Measurements from ENCODE around the gene AEBP1. TPM values are rescaled to one million over a fixed set of nuclear protein-coding genes. Genes with fewer than 3 reads are reported as not detected.
A peak's percentile ranks its signal among the peaks of the same experiment; 100 is the strongest.

AEBP1 gene
- total and polyA plus RNA-seq, 9 of the 15 experiments (the other 6 are each of a cell fraction or from before 2014, with no cell fraction given) = 0.03 to 0.78 (median 0.30) TPM; not detected in 2

DNA sequence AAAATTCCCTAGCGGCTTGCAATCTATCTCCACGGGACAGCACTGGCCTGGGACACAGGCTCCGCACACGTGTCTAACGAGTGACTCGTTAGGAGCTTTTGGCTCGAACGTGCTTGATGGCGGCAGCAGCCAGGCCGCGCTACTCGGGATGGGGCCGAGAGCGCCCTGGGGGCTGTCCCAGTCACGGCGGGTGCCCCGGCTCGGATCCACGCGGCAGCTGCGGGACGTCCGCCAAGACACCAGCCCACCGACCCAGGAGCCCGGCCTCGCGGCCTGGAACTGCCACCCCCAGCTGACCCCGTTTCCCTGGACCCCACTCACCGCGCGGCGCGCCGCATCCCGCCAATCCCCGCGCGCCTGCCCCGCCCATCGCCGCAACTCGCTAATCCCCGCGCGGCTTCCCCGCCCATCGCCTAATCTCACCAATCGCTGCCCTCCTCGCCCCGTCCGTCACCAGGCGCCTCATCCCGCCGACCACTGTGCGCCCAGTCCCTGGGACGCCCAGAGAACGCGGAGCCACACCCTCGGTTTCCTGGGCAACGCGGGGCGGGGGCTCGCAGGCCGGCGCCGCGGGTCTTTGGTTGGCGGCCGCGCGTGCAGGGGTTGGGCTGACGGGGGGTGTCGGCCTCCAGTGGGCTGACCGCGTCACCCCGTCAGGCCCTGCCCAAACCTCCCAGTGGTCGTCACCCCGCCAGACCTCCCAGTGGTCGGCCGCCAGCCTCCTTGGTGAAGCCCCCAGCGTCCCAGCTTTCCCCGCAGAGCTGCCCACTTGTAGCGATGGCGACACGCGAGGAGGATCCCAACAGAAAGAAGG lies 19.3 kb downstream of the AEBP1 start, which contains the start of gene POLD2 (continued):
- TF ChIP-seq MTA3 (IDR thresholded peaks at IDR 0.05; ENCODE audit: borderline replicate concordance) (peak; percentile 39; the same call in 1 of the 2 replicates), ZNF23 (CRISPR knock-in tag; IDR thresholded peaks at IDR 0.05) (no peak), ZNF512 (tag; IDR thresholded peaks at IDR 0.05) (no peak), ATF1 (CRISPR knock-in tag; IDR thresholded peaks at IDR 0.05) (peak; percentile 56), ATF1 (tag; IDR thresholded peaks at IDR 0.05) (peak; percentile 92), YY1 (IDR thresholded peaks at IDR 0.05; ENCODE audit: borderline replicate concordance in 1 of 3, control insufficient read depth in 1 of 3, extremely low read depth in 1 of 3, insufficient read depth in 3 of 3, insufficient read length in 1 of 3, insufficient replicate concordance in 2 of 3, low read depth in 1 of 3, low read length in 2 of 3) (peak; percentile 43 to 93 (median 85)), E2F3 (CRISPR knock-in tag; IDR thresholded peaks at IDR 0.05) (no peak; the same call in 1 of the 2 replicates), PRPF4 (IDR thresholded peaks at IDR 0.05; ENCODE audit: insufficient read depth, low read depth, low read length, poor library complexity, severe bottlenecking) (no peak), SIX5 (IDR thresholded peaks at IDR 0.05; ENCODE audit: borderline replicate concordance in 1 of 2, insufficient read depth in 1 of 2, low read depth in 1 of 2, low read length in 2 of 2) (no peak), SETDB1 (IDR thresholded peaks at IDR 0.05; ENCODE audit: low read length) (no peak), SIN3A (IDR thresholded peaks at IDR 0.05; ENCODE audit: borderline replicate concordance in 2 of 2, control insufficient read depth in 1 of 2, low read depth in 2 of 2, low read length in 2 of 2) (peak; percentile 57 to 60; a peak in 1 of 4 replicates), CREB3L1 (IDR thresholded peaks at IDR 0.05; ENCODE audit: borderline replicate concordance, low read depth) (peak; percentile 31; the same call in 1 of the 2 replicates), PCBP1 (IDR thresholded peaks at IDR 0.05; ENCODE audit: low read depth, low read length, poor library complexity, severe bottlenecking) (peak; percentile 72), FOXJ3 (CRISPR knock-in tag; IDR thresholded peaks at IDR 0.05) (no peak), HDGF (IDR thresholded peaks at IDR 0.05) (no peak), NCOA2 (IDR thresholded peaks at IDR 0.05; ENCODE audit: partially characterized antibody in 2 of 2) (no peak)
- TF ChIP-seq, protein P1, sequence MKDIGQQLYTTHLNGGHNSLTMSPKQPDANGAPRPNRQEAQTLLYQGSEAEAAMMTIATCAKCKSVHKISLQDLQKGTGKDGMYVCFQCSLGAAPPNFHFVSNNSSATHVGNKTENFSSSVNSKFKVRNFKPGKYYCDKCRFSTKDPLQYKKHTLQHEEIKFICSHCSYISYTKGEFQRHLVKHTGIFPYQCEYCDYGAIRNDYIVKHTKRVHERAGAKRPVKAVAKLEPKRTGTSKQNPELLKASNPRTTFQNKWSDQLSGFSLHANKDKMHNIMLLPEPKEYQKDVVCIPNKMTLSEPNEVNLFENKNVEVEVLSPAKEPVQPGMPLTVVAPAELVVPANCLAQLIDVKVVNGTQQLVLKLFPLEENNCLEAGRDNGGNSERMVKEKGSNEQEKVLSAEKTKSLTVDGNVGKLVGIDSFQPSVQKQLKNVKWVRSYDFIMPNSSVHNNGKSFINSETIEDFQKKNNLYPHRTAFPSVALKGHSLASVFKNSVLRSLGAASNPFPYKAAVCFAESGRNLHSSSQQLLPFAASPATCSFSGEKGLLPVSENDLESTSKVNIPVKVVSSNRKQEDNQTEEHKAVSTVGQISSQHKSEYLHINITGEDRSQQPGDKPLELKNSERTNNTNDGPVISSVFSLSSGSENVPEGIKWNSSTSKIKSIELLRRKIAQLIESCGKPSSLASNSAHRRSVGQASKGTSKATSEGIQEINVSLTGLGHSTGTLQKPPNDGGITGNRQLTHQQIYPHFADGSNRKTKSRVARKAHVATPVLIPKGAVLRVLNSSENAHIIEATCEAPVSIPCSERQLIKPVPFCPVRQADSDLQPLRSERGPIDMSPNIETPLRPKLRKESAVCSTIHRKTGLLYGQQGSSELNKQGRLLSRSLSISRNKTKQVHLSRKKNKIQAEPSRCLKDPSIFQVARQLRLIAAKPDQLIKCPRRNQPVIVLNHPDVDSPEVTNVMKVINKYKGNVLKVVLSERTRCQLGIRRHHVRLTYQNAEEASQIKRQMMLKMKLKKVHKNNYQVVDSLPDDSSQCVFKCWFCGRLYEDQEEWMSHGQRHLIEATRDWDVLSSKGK (CRISPR knock-in tag; IDR thresholded peaks at IDR 0.05) = no peak
- TF ChIP-seq, protein P2, sequence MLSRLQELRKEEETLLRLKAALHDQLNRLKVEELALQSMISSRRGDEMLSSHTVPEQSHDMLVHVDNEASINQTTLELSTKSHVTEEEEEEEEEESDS (CRISPR knock-in tag; IDR thresholded peaks at IDR 0.05) = no peak
